GM19043 (cell line): Measurements from ENCODE around the gene CENPP.

Source experiments
- ATAC-seq: cut with Tn5 transposase; IDR thresholded peaks from one replicate; pipeline ENCODE4 v1.9.1; 2021; ENCODE audit warnings: low read depth; ENCODE audit not compliant: unreplicated experiment

The CENPP gene

DNA sequence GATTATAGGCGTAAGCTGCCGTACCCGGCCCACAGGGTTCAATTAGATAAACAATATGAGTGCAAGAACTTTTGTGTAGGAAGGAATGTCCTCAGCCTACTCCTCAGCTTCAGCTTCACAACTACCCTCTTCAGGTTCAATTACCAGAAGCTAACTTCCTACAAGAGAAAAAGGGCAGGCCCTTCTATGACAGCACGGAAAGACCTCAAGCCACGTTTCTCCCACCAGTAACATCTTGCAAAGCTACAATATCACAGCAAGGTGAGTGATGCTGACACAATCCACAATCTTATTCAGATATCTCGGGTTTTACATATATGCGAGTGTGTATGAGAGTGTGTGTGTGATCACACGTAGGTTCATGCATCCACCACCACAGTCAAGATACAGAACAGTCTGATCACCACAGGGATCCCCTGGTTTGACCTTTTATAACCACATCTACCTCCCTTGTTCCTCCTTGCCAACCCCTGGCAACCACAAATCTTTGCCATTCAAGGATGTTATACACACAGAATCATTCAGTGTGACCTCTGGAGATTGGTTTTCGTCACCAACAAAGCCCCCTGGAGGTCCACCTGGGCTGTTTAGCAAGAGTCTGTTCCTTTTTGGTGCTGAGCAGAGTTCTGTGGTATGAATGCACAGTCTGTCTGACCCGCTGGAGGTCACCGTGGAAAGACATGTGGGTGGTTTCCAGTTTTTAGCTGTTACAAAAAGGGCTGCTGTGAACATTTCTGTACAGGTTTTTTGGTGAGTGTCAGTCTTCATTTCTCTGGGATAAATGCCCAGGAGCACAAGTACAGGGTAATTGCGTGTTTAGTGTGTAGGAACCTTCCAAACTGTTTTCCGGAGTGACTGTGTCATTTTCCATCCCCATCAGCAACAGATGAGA lies 305.9 kb downstream of the CENPP start:
- no peak for ATAC-seq

DNA sequence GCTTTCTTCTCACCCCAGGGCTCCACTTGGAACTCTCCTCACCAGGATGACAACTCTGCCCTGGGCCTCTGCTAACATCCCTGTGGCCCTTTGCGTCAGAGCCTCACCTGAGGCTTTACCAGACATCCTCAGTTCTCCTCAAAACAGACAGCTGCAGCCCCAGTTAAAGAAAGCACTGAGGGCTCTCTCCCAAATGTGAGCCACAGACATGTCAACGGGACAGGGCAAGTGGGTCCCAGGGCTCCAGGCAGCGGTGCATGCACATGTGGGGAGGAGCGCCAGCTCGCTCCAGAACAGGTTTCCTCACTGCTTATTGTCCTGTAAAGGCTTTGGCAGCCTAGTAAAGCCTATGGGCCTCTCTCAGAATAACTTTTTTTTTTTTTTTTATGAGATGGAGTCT lies 306.9 kb downstream of the CENPP start:
- ATAC-seq: no peak

DNA sequence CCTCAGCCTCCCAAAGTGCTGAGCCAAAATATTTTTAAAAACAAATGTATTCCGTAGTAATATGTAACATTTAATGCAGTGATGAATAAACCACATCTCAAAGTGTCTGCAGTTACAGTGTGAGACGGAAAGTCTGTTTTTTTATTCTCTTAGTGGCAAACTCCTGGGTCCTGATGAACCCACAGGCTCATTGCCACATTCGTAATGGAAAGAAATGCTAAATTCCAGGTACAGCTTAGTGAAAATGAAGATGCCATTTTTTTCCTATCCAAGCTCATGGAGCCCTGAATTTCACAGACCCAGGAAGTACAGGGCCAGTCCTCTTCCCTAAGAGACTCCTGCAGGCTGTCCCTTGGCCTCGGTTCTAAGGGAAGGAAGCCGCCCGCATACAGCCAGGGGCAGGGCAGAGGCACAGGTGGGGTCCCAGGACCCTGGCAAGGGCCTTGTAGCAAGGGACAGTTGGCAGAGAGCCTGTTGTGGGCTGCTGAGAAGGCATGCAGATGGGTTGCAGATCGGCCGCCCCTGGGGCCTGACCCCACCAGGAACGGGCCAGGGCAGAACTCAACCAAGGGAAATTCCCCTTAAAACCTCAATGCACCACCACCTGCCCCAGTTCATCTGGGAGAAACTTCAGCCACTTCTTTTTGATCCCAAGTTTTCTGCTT lies 308.0 kb downstream of the CENPP start:
- ATAC-seq: no peak

DNA sequence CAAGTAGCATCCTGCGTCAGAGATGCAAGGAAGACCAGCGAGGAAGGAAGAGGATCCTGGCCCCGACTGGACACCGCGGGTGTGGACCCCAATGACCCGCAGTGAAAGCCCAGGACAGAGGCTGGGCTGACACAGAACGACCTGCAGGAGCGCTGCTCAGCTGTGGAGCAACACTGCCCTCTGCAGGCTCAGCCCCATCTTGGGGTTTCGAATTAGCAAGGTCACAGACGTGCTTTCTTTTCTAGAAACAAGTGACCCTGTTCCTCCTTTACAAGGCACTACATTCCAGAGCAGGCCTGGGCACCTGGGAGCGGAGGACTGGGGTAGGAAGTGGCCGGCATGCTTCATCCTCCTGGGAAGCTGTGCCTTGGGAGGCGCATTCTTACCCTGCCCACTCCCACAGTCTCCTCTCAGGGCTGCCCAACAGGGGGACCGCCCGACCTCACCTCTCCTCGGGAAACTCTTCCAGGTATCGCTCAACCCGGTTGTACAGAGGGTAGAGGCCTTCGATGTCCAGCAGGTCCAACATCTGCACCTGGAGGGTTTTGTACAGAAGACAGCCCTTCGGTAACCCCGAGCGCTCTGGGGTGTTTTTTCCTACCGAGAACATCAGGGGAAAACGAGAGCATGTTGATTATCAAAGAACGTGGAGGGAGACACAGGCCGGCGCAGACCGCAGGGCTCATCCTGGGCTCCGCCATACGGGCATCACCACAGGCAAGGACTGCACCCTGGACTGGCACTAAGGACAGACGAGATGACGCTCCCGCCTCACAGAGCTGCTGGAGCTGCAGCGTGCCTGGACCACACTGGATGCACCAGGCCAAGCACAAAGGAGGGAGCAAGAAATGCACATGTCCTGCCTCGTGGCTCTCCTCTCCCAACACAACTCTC lies 309.2 kb downstream of the CENPP start:
- no peak for ATAC-seq

DNA sequence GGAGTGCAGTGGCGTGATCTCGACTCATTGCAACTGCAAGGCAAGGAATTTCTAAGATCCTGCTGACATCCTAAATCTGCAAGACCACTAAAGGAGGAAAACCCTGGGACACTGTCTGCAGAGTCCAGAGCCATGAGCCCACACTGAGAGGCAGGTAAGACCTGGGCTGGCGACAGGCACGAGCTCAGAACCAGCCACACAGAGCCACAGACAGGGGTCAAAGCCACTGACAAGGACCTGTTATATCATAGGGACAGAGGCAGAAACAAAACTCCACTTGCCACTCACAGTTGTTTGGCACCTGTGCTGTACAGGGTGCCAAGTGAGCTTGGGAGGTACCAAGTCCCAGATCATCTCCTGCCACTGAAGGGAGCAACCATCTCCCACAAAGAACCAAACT lies 310.0 kb downstream of the CENPP start:
- ATAC-seq: no peak

DNA sequence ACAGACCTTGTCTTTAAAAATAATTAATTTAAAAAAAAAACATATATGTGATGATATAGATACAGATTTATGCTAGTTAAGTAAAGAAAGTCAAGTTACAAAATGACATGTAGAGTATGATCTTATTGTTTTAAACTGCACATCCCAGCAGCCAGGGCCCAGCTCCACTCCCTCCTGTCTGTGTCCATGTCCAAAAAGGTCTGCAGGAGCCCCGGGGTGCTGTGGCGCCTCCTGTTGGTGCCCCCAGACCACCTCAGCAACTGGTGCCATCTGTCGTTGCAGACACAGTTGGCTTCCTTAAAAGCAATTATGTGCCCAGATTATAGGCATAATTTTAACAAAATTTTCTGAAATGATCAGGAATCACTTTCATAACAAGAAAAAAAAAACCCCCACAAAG lies 310.9 kb downstream of the CENPP start:
- ATAC-seq: no peak

DNA sequence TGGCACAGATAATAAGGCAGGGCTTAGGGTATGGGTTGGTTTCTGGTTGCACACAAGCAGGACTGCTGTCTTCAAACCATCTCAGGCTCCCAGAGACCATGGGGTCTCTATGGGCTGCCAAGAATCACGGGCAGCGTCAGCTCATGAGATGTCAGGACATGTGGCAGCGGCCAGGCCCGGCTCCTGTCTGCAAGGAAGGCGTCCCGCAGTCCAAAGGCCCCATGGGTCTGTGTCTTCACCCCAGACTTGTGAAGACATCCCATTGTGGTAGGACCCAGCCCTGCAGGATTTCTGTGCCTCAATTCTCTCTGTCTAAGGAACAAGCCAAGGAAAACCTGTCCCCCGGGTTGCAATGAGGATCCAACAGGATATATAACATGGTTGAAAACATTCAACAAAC lies 311.6 kb downstream of the CENPP start:
- no peak for ATAC-seq

DNA sequence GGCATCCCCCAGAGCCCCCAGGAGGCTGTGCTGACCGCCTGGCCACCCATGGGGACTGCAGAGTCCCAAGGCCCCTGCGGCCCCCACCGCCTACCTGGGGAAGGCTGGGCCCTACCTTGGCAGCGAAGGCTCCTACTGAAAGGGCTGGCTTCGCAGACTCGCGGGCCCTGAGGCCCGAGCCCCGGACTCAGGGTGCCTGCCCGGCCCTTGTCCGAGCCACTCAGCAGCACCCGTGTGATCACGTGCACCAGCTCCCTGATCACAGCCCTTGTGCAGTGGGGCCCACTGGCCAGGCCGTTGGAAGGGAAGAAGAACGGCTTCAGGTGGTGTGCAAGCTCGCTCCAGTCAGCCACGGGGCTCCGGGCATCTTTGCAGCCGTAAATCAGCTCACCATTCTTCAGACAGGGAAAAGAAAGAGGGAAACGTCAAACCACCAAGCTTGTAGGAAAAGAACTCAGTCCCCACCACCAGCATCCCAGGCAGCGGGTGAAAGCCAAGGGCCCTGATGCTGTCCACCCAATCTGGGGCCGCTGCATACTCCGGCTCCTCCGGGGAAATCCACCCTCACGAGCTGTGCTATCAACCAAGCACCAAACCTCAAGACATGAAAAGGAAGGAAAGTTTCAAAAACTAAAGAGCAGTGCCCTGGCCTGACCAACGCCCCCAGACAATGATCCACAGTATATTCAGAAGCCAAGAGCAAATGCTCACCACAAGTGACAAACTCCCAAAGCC lies 312.3 kb downstream of the CENPP start:
- ATAC-seq: no peak

DNA sequence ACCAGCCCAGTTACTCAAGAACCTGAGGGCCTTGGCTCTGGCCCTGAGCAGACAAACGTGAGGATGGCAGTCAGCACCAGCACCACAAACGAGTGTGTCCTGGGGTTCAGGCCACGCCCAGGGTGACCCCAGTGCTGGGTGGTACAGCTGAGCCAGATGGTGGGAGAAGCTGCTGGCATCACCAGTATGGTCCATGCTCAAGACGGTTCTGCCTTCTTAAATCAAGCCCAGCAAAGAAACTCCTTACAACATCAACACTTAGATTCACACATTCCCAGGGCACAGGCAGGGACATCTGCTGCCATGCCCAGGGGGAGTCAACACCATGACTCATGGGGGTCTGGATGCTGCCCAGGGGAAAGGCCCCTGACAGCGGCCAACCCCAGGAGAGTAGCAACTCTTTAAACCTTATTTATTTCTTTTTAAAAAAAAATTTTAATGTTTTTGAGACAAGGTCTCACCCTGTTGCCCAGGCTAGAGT lies 312.9 kb downstream of the CENPP start:
- no peak for ATAC-seq

DNA sequence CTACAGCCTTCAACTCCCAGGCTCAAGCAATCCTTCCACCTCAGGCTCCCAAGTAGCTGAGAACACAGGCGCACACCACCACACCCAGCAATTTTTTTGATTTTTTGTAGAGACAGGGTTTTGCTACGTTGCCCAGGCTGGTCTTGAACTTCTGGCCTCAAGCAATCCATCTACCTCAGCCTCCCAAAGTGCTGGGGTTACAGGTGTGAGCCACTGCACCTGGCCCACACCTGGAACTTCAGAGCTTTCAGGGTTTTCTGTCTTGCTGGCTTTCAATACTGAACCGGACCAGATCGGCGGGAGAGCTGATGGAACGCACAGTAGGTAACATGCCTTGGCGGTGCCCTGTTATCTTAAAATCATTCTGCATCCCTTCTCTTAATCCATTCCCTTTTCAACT lies 313.4 kb downstream of the CENPP start:
- no peak for ATAC-seq

DNA sequence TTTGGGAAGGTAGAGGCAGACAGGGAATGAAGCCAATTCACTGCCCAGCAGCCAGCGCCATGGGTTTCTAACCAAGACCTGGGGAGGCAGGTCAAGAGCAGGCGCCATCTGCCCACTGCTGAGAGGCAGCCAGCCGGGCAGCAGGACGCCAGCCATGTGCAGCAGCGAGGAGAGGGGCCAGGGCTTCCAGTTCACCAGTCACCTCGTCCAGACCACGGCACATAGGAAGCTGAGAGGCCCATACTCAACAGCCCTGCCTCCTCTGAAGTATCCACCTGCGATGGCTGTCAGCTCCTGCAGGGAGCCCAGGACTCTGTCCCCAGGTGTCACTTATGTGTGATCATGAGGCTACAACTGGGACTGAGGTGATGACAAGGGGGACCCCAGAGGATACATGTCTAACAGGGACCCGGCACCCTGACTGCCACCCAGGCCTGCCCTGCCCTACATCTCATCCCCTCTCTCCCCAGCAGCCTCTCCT lies 314.1 kb downstream of the CENPP start:
- no peak for ATAC-seq

DNA sequence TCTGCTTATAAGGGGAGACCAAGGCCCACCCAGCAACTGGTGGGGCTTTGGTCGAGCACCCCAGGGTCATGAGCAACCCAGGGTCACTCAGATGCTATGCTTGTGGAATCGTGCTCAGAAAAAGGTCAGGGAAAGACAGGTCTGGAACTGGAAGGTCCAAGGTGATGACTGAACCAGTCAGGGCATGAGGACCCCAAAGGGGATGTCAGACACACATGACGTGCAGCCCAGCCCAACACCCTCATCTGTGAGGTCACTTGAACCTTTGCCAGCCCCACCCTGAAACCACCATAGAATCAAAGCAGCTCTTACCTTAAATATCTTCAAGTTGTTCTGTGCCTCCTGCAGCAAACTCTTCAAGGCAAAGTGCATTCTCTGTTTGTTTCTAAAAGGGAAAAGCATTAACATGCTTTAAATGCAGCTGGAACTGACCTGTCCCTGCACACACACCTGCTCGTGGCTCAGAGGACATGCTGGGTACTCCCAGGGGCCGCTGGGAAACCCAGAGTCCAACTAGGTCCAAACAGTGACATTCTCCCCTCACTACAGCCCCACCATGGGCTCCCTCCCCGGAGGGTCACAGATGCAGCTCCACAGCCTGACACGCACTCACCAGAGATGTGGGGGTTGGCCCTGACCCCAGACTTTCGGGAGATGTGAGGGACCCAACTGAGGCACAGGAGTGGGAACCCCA lies 314.8 kb downstream of the CENPP start:
- no peak for ATAC-seq

DNA sequence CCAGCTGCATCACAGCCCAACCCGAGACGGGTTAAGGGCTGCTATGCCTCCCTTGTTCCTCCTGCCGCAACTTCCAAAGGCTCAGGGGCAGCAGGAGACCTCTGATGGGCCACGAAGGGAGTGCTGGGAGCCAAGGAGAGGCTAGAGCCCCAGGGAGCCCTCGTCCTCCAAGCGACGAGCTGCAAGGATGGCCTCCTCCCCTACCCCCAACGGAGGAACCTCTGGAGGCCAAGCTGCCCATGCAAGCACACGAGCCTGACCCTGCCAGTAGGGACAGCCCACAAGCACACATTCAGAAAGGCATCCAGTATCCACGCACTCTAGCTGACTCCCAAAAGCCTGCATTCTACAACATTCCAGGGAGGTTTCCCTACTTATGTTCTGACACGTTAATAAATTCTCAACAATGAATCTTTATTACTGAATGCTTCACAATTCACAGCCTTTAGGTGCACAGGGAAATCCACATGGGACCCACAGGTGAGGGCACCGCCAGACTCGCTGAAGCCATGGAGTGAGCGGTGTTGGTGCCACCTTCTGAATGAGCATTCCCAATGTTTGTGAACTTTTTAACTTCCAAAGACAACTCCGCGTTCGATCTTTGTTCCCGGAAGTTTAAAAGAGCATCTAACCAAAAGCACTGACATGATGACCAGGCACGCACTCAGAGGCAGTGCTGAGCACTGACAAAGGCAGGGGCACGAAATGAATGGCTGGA lies 315.5 kb downstream of the CENPP start:
- no peak for ATAC-seq

DNA sequence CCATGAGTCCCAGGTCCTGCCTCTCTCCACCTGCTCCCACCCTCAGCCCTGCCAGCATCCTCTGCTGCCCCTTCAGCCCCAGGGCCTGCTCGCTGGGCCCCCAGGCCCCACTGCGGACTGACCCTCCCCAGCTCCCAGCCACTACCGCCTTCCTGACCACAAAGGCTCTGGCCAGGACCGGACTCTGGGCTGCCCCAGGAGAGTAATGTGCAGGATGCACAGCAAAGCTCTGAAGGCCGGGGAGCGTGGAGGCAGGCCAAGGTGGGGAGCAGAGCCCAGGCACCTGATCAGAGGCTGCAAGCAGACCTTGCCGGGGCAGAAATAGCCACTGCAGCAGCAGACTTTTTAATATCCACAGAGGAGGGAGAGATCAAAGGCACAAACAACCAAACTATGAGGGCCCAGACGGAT lies 316.3 kb downstream of the CENPP start:
- ATAC-seq: no peak

DNA sequence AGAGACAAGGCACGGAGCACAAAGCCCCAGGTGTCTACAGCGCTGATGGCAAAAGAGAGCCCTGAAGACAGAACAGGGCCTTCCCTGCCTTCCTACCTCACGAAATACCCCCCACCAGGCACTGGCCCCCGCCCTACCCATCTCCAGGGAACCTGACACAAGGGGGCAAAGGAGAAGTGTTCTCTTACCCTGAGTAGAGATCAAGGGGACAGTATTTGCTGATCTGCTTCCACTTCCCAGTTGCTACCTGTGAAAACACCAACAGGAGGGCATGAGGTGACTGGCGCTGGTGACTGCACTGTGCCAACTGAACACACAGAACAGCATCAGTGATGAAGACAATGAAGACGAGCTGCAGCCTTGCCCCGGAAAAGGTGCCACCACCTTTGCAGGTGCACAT lies 316.8 kb downstream of the CENPP start:
- ATAC-seq: no peak

DNA sequence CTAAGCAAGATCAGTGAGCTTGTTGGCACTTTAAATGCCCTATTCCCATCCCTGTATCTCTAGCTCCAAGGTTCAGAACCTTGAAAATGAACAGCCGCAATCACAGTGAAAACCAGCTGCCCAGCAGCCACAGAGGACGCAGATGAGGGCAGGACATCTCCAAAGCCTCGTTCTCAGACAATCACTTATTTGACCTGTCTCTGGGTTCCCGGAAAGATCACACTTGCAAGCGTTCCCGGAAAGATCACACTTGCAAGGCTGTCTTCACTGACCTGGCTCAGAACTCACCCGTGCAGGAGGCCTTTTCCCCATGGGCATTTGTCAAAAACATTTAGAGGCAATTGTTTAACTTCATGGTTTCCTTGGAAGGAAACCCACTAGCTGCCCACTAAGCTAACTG lies 318.5 kb downstream of the CENPP start:
- no peak for ATAC-seq

DNA sequence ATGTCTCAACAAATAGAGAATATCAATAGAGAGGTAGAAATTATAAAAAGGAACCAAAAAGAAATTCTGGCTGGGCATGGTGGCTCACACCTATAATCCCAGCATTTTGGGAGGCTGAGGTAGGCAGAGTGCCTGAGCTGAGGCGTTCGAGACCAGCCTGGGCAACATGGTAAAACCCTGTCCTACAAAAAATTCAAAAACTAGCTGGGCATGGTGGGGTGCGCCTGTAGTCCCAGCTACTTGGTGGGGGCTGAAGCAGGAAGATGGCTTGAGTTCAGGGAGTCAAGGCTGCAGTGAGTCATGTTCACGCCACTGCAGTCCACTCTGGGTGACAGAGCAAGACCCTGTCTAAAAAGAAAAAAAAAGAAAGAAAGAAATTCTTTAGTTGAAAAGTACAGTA lies 319.3 kb downstream of the CENPP start:
- no peak for ATAC-seq

DNA sequence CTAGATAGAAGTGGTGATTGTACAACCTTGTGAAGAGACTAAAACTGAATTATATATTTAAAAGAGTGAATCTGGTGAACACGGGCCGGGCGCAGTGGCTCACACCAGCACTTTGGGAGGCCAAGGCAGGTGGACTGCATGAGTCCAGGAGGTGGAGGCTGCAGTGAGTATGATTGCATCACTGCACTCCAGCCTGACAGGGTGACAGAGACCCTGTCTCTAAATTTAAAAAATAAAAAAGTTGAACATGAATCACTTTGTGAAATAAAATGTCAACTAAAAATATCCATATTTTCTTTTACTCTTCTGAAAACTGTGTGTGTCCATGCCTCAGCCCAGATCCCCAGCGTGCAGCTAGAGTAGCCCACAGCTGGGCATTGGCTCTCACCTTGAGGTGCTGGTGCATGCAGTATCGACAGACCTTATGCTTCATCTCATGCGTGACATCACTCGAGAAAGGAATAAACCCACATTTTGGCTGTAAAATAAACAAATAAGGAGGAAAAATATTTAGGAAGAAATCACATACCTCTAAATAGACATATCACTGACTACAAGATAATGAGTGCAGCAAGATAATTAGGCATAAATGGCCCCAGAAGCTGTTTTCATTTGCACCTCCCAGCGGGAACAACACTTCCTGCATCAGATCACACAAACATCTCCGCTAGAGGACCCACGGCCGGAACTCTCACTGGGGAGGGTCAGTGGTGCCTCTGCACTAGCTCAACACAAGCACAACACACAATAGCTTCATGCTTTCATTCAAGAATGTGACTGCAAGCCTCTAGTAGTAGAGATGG lies 322.1 kb downstream of the CENPP start:
- ATAC-seq: no peak
